Endothelial cell (in vitro differentiated cells): ENCODE data around the gene ACIN1. TPM values are rescaled to one million over a fixed set of nuclear protein-coding genes. Genes with fewer than 3 reads are reported as not detected.

Source experiments
- DNase-seq: peaks from one replicate; pipeline ENCODE4 v3.0.0; 2021; ENCODE audit warnings: low spot score
- H3K27ac Mint-ChIP-seq: one replicate; pipeline ENCODE4 v1.8.0; 2021; ENCODE audit warnings: mixed read lengths, inconsistent platforms; ENCODE audit not compliant: unreplicated experiment
- H3K27me3 Mint-ChIP-seq: one replicate; pipeline ENCODE4 v1.8.0; 2021; ENCODE audit warnings: mild to moderate bottlenecking, moderate library complexity, mixed read lengths, inconsistent platforms; ENCODE audit not compliant: unreplicated experiment
- H3K36me3 Mint-ChIP-seq: one replicate; pipeline ENCODE4 v1.8.0; 2021; ENCODE audit warnings: mild to moderate bottlenecking, low read depth, mixed read lengths, inconsistent platforms; ENCODE audit not compliant: unreplicated experiment
- H3K4me1 Mint-ChIP-seq: one replicate; pipeline ENCODE4 v1.8.0; 2021; ENCODE audit warnings: mild to moderate bottlenecking, mixed read lengths, inconsistent platforms; ENCODE audit not compliant: unreplicated experiment
- H3K4me3 Mint-ChIP-seq: one replicate; pipeline ENCODE4 v1.8.0; 2021; ENCODE audit warnings: mild to moderate bottlenecking, mixed read lengths, inconsistent platforms; ENCODE audit not compliant: unreplicated experiment
- H3K9me3 Mint-ChIP-seq: one replicate; pipeline ENCODE4 v1.8.0; 2021; ENCODE audit warnings: mixed read lengths, inconsistent platforms; ENCODE audit not compliant: unreplicated experiment
- CTCF ChIP-seq: fragments of 200-600 bp; sonication (generic); IDR thresholded peaks from one replicate; pipeline ENCODE4 v1.5.0; 2021; ENCODE audit warnings: antibody characterized with exemption; ENCODE audit not compliant: unreplicated experiment
- total RNA-seq: library from RNA; stranded (reverse); fragmentation: NEBNext Ultra II Directional; extraction: Animal tissue kit (Norgen Biotek cat#: 25700); gene quantifications from one replicate; pipeline ENCODE4 v1.2.1, GENCODE V29; 2021; ENCODE audit not compliant: unreplicated experiment

The ACIN1 gene
- total RNA-seq, 1 donor from 2014 or later, result 226 TPM

- peaks cover 6% of the 10 kb centered on the region for H3K27me3 Mint-ChIP-seq
- no peaks in the 10 kb centered on the region for H3K9me3 Mint-ChIP-seq
- no peak for TF ChIP-seq CTCF
- H3K36me3 Mint-ChIP-seq, result peaks cover 27% of the 10 kb centered on the region
- H3K4me3 Mint-ChIP-seq, result peak overlapping the region; percentile 71
- peaks cover 15% of the 10 kb centered on the region for H3K4me1 Mint-ChIP-seq
- DNase-seq, result no peak
- peak overlapping the region; percentile 74 for H3K27ac Mint-ChIP-seq
Measured at GRCh38 chr14:23058654-23059504, 36.1 kb downstream of the ACIN1 start.

- H3K36me3 Mint-ChIP-seq, result peaks cover 20% of the 10 kb centered on the region
- peak; percentile 93 for DNase-seq
- H3K4me3 Mint-ChIP-seq, result peak overlapping the region; percentile 85
- peaks cover 6% of the 10 kb centered on the region for H3K27me3 Mint-ChIP-seq
- peak; percentile 99 for TF ChIP-seq CTCF
- no peaks in the 10 kb centered on the region for H3K9me3 Mint-ChIP-seq
- H3K4me1 Mint-ChIP-seq, result peaks cover 15% of the 10 kb centered on the region
- no peak overlapping the region for H3K27ac Mint-ChIP-seq
Measured at GRCh38 chr14:23057757-23058653, 36.9 kb downstream of the ACIN1 start.

GRCh38 chr14:23056956-23057756, 37.8 kb downstream of the ACIN1 start, which contains the start of gene CDH24:
Gene CDH24 (minus strand): TSS chr14:23057520. CDS start chr14:23055733, 1,787 bp downstream.
- H3K4me3 Mint-ChIP-seq, result peak within 1 kb of the TSS; percentile 91
- peak; percentile 71 for DNase-seq
- peak within 1 kb of the TSS; percentile 55 for H3K27ac Mint-ChIP-seq
- no peaks in the 10 kb centered on the region for H3K9me3 Mint-ChIP-seq
- peaks cover 15% of the 10 kb centered on the region for H3K36me3 Mint-ChIP-seq
- peaks cover 15% of the 10 kb centered on the region for H3K4me1 Mint-ChIP-seq
- TF ChIP-seq CTCF, result no peak
- peaks cover 6% of the 10 kb centered on the region for H3K27me3 Mint-ChIP-seq

GRCh38 chr14:23056145-23056955, 38.6 kb downstream of the ACIN1 start:
- peak; percentile 85 for DNase-seq
- H3K4me1 Mint-ChIP-seq, result peaks cover 15% of the 10 kb centered on the region
- peaks cover 13% of the 10 kb centered on the region for H3K36me3 Mint-ChIP-seq
- H3K27me3 Mint-ChIP-seq, result peaks cover 6% of the 10 kb centered on the region
- H3K4me3 Mint-ChIP-seq, result peak overlapping the region; percentile 91
- peak overlapping the region; percentile 55 for H3K27ac Mint-ChIP-seq
- TF ChIP-seq CTCF, result peak; percentile 57
- H3K9me3 Mint-ChIP-seq, result no peaks in the 10 kb centered on the region
